Kidney (tissue), 14 donors: ENCODE measurements around the gene HRH2. TPM values are rescaled to one million over a fixed set of nuclear protein-coding genes. Genes with fewer than 3 reads are reported as not detected.
"Not testable (repeated sequence)": the region's sequence is repeated elsewhere in the genome, so short reads cannot be mapped to it uniquely, and the experiment has no call there.

Experiments
- DNase-seq, 5 donors: peaks; one replicate each; pipeline ENCODE4 v3.0.0-alpha.2; 2013 to 2020
- FAIRE-seq: peaks from 2 replicates; lab custom pipeline; 2012; peaks lifted over from hg19 to GRCh38; lab: Jason Lieb, UNC
- H3K27ac ChIP-seq, 2 donors: one replicate each; pipeline ENCODE4 v1.7.0; 2013; ENCODE audit warnings: low read depth in 2 of 2, low read length in 2 of 2, inconsistent platforms in 1 of 2
- H3K27me3 ChIP-seq: one replicate; pipeline ENCODE4 v1.7.1; 2013; ENCODE audit warnings: low read length, inconsistent platforms; ENCODE audit not compliant: control insufficient read depth, insufficient read depth
- H3K36me3 ChIP-seq, 3 donors: one replicate each; pipeline versions ENCODE4 v1.7.0 to v1.7.1; 2013; ENCODE audit warnings: low read length in 3 of 3, control low read depth in 1 of 3, inconsistent platforms in 1 of 3; ENCODE audit not compliant: insufficient read depth in 3 of 3, control insufficient read depth in 2 of 3
- H3K4me1 ChIP-seq, 3 donors: one replicate each; pipeline versions ENCODE4 v1.7.0 to v1.7.1; 2013; ENCODE audit warnings: low read length in 3 of 3, inconsistent platforms in 1 of 3, low read depth in 1 of 3; ENCODE audit not compliant: control insufficient read depth in 2 of 3, insufficient read depth in 2 of 3
- H3K4me3 ChIP-seq, 3 donors: one replicate each; pipeline versions ENCODE4 v1.7.0 to v1.8.1; 2013; ENCODE audit warnings: low read length in 3 of 3, control low read depth in 1 of 3, inconsistent platforms in 1 of 3
- H3K9ac ChIP-seq, 3 donors: one replicate each; pipeline versions ENCODE4 v1.7.0 to v1.7.1; 2013; ENCODE audit warnings: low read length in 3 of 3, control low read depth in 1 of 3, inconsistent platforms in 1 of 3
- H3K9me3 ChIP-seq, 3 donors: one replicate each; pipeline versions ENCODE4 v1.7.0 to v1.7.1; 2013; ENCODE audit warnings: low read length in 3 of 3, control low read depth in 1 of 3, inconsistent platforms in 1 of 3; ENCODE audit not compliant: control insufficient read depth in 2 of 3, insufficient read depth in 1 of 3
- intact Hi-C: fragments of 100-400 bp; cut with DNase I; formaldehyde crosslinking; loops from one replicate; pipeline ENCODE4 v1.11.1; 2022
- polyA plus RNA-seq: library from polyadenylated mRNA; stranded (reverse); fragments of 350-450 nt; fragmentation: Illumina TruSeq; extraction: RNeasy Lipid Tissue Mini Kit (QIAGEN cat#74804); gene quantifications from one replicate; pipeline ENCODE4 v1.2.3, GENCODE V29; 2014; ENCODE audit warnings: low read depth, low replicate concordance; ENCODE audit not compliant: insufficient read depth
- total RNA-seq: library from RNA; stranded (reverse); fragmentation: NEBNext Ultra II Directional; extraction: Animal tissue kit (Norgen Biotek cat#: 25700); gene quantifications from one replicate; pipeline ENCODE4 v1.2.1, GENCODE V29; 2021
- TF ChIP-seq, protein P1 (sequence below): IDR thresholded peaks from 3 replicates; pipeline ENCODE4 v1.5.1; 2012; ENCODE audit warnings: mild to moderate bottlenecking, moderate library complexity, borderline replicate concordance; ENCODE audit not compliant: insufficient read depth; ENCODE audit errors: extremely low read depth
- donor health status: control.
- donor health status: control.
- donor health status: control.
- donor health status: control.
- donor health status: control.
- donor health status: DM: yes; HTN: yes; CAD: no.
- donor health status: Normal renal cell carcinoma (clear cell type).

HRH2 gene
- total and polyA plus RNA-seq, 2 donors from 2014 or later, result 1.9 to 10.6 TPM

DNA sequence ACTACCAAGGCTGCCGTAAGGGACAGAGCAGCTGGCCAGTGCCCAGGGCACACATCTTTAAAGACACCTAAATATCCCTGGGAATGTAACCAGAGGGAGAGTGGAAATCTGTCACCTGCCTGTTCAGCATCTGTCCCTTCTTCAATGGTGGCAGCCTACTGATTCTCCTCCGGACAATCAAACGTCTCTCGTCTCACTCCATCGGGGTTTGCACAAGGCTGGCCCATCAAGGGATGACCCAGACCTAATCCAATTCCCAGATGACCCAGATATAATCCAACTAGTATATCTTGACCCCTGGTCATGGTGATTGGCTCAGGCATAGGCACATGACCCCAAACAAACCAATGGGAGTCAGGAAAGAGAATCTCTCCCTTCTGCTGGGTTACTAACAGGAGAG is 93.5 kb downstream of the HRH2 start:
- no peak for FAIRE-seq
- TF ChIP-seq, protein P1, sequence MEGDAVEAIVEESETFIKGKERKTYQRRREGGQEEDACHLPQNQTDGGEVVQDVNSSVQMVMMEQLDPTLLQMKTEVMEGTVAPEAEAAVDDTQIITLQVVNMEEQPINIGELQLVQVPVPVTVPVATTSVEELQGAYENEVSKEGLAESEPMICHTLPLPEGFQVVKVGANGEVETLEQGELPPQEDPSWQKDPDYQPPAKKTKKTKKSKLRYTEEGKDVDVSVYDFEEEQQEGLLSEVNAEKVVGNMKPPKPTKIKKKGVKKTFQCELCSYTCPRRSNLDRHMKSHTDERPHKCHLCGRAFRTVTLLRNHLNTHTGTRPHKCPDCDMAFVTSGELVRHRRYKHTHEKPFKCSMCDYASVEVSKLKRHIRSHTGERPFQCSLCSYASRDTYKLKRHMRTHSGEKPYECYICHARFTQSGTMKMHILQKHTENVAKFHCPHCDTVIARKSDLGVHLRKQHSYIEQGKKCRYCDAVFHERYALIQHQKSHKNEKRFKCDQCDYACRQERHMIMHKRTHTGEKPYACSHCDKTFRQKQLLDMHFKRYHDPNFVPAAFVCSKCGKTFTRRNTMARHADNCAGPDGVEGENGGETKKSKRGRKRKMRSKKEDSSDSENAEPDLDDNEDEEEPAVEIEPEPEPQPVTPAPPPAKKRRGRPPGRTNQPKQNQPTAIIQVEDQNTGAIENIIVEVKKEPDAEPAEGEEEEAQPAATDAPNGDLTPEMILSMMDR, result no peak

DNA sequence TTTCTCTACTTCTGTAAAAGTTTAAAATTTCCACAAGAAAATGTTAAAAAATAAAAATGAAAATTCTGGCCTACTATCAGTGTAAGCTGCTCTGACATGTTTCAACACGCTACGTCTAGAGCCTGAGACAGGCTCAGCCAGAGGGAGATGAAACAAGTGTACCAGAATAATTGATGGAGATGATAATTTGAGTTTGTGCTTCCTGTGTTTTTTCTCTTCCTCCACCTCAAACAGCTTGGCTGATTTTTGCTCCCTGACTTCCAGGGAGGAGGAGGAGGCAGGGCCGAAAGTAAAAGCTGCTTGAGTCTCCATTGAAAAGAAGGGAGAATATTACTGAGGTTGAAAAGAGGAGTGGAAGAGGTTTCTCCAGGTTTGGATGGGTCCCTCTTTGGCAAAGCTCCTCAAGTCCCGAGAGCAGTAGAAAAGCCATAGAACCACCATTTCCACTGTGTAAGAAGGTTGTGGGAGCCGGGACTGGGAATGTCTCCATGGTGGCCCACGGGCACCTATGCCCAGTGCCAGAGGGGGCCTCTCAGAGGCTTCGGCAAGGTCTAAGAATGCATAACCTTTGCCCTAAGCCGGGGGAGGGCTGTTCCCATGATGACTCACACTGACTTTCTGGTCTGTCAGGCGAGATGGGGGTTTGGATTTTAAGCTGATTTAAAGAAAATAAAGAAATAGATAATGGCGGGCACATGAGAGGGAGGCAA is 95.1 kb downstream of the HRH2 start:
- intact Hi-C loops, result no loop called here
- H3K4me1 ChIP-seq, result no peaks in the 10 kb centered on the region
- peak in 1 of 5 donors; percentile 36 for DNase-seq
- no peak overlapping the region for H3K4me3 ChIP-seq
- H3K27ac ChIP-seq, result no peak overlapping the region
- H3K9ac ChIP-seq, result no peak overlapping the region
- H3K9me3 ChIP-seq, result no peaks in the 10 kb centered on the region
- H3K27me3 ChIP-seq, result no peaks in the 10 kb centered on the region
- no peaks in the 10 kb centered on the region for H3K36me3 ChIP-seq
- no peak for FAIRE-seq
- TF ChIP-seq, protein P1, result no peak

More for the DNA sequence above, 93.5 kb downstream of the HRH2 start:
- no peak overlapping the region for H3K27ac ChIP-seq
- no peaks in the 10 kb centered on the region for H3K4me1 ChIP-seq
- no peak for DNase-seq
- H3K27me3 ChIP-seq, result no peaks in the 10 kb centered on the region
- no peak overlapping the region for H3K9ac ChIP-seq
- no peaks in the 10 kb centered on the region for H3K9me3 ChIP-seq
- no peak overlapping the region for H3K4me3 ChIP-seq
- H3K36me3 ChIP-seq, result no peaks in the 10 kb centered on the region
- intact Hi-C loops, result no loop called here

DNA sequence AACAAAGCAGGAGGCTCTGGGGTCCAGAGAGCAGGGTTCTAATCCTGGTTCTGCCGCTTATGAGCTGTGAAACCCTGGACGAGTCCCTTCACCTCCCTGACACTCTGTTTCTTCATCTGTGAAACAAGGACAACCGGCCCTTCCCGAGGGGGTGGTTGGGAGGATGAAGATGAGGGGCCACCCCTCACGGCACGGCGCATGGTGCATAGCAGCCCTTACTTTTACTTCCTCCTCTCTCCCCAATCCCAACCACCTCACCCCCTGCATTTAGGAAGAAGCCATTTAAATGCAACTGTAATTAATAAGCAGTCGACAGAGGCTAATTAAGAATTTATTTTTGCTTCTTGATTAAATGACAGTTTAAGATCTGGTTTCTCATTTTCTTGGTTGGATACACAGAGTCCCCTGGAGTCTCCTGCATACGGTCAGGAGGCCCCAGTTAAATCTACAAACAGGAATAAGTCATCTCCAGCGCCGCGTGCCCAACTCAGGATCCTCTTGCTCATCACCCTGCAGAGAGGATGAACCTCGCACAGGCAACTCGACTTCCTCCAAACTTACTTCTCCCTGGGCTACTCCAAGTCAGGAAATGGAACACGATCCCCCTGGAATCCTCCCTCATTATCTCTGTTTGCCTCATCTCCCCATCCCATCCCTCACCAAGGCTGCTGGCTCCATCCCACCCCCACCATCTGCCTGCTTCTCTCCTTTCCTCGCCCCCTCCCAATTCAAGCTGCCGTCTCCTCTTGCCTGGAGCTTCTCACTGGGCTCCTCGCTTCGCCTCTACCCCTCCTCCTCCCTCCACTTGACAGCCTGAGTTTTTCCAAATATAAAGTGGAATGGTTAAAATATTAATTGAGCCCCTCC is 95.9 kb downstream of the HRH2 start:
- intact Hi-C loops, result no loop called here
- H3K4me3 ChIP-seq, result no peak overlapping the region
- TF ChIP-seq, protein P1, result no peak
- no peak overlapping the region for H3K27ac ChIP-seq
- H3K27me3 ChIP-seq, result no peaks in the 10 kb centered on the region
- H3K36me3 ChIP-seq, result no peaks in the 10 kb centered on the region
- no peaks in the 10 kb centered on the region for H3K9me3 ChIP-seq
- H3K9ac ChIP-seq, result no peak overlapping the region
- H3K4me1 ChIP-seq, result no peaks in the 10 kb centered on the region
- peak in 1 of 5 donors; percentile 1 for DNase-seq
- FAIRE-seq, result no peak

DNA sequence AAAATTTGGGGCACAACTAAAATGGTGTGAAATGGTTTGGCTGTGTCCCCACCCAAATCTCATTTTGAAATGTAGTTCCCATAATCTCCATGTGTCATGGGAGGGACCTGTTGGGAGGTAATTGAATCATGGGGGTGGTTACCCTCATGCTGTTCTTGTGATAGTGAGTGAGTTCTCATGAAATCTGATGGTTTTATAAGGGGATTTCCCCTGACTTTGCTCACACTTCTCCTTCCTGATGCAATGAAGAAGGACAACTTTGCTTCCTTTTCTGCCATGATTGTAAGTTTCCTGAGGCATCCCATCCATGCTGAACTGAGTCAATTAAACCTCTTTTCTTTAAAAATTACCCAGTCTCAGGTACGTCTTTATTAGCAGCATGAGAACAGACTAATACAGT is 102.1 kb downstream of the HRH2 start:
- H3K4me1 ChIP-seq, H3K27me3 ChIP-seq, H3K27ac ChIP-seq, DNase-seq, H3K9ac ChIP-seq, H3K36me3 ChIP-seq, H3K4me3 ChIP-seq, H3K9me3 ChIP-seq, intact Hi-C loops, FAIRE-seq: not testable (repeated sequence)
